HG03064 (cell line): ENCODE data around the gene CDK12.

Source experiments
- ATAC-seq: cut with Tn5 transposase; IDR thresholded peaks from one replicate; pipeline ENCODE4 v1.9.1; 2021; ENCODE audit warnings: low read depth; ENCODE audit not compliant: unreplicated experiment

Gene CDK12

DNA sequence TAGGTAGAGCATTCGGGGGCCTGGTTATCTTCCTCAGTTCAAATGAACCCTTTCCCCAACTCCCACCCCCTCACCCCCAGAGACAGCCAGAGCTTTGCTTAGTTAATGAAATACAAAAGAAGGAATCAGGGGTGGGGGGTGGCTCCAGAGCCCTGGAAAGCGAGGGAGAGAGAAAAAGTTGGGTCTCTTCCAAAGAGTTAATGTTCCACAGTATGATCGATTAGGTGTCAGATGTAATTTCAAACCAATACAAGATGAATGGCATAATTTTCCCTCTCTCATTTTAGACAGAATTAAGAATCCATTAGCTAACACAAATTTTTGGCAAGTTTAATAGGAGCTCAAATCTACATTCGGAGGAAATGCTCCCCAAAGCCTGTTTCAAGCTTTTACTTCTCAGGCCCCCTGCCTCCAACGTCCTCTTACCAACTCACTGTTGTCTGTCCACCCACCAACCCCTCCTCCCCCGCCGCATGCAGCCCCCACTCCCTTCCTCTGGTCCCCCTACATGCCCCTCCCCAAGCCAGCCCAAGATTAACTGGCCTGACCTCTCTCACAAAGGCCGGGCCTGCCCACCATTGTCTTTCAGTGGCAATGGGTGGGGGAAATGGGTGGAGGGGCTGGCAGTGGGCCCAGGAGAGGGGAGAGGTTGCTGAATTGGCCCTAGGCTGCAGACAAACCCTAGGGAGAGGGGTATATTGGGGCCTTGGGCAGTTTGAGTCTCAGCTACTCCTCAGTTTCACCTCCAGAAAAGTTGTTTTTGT lies 118.2 kb downstream of the CDK12 start:
- no peak for ATAC-seq

DNA sequence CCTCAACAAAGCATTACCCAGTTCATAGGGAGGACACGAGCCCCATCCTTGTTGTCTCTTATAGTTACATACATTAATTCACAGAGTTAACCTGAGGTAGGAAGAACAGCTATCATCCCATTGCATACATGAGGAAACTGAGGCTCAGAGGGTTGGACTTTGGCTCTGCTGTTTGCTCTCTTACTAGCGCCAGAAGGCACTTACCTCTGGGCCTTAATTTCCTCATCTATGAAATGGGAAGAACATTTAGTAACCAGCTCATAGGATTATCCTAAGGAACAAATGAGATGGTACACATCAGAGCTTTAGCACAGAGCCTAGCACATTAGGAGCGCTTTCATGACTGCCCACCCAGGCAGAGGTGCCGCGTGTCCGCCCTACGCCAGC lies 118.8 kb downstream of the CDK12 start:
- no peak for ATAC-seq

DNA sequence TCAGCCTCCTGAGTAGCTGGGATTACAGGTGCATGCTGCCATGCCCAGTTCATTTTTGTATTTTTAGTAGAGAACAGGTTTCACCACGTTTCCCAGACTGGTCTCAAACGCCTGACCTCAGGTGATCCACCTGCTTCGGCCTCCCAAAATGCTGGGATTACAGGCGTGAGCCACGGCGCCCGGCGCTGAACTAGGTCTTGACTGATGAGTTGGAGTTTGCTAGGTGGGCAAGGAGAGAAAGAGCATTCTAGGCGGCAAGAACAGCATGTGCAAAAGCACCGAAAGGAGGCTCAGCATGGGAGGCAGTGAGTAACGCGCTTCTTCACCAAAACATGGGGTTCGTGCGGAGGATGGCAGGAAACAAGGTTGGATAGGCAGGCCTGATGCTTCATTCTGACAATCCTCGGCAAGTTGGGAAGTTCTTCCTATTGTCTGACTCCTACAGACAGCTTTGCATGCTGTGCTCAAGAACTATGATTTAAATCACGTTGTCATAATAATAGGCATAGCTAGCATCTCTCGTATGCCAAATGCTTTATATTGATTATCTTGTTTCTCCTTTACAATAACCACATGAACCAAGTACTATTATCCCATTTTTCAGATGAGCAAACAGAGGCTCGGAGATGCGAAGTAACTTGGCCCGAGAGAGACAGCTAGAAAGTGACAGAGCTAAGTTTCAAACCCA lies 119.9 kb downstream of the CDK12 start:
- no peak for ATAC-seq

DNA sequence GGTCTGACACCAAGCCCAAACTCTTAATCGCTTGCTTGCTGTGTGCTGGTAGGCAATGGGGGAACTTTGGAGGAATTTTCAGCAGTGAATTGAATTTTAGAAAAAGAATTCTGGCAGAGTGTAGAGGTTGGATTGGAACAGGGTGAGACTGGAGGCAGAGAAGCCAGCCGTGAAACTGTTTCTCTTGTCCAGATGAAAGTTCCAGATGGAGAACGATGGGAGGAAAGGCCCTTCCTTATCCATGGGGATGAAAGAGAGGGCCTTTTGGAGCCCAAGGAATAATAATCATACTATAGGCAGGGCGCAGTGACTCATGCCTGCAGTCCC lies 120.4 kb downstream of the CDK12 start:
- no peak for ATAC-seq

DNA sequence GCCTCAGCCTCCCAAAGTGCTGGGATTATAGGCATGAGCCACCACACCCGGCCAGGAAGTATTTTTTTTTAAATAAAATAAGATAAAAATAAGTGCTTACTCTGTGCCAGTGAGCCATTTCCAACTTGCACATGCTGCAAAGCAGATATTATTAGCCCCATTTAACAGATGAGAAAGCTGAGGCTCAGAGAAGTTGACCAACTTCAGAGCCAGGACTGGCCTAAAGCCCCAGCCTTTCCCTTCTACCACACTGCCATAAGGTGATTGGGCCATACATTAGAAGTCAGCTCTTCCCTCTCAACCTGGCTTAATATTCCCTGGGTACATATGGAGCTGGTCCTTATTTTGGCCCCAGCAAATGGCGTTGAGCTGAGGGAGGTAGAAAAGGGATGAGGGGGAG lies 121.4 kb downstream of the CDK12 start:
- no peak for ATAC-seq
